HG03342 (cell line): ENCODE results near the gene DES.
"Not testable (repeated sequence)": the region's sequence is repeated elsewhere in the genome, so short reads cannot be mapped to it uniquely, and the experiment has no call there.

Experiments
- ATAC-seq: cut with Tn5 transposase; IDR thresholded peaks from one replicate; pipeline ENCODE4 v1.9.1; 2021; ENCODE audit warnings: mild to moderate bottlenecking, moderate library complexity; ENCODE audit not compliant: unreplicated experiment

Gene DES

DNA sequence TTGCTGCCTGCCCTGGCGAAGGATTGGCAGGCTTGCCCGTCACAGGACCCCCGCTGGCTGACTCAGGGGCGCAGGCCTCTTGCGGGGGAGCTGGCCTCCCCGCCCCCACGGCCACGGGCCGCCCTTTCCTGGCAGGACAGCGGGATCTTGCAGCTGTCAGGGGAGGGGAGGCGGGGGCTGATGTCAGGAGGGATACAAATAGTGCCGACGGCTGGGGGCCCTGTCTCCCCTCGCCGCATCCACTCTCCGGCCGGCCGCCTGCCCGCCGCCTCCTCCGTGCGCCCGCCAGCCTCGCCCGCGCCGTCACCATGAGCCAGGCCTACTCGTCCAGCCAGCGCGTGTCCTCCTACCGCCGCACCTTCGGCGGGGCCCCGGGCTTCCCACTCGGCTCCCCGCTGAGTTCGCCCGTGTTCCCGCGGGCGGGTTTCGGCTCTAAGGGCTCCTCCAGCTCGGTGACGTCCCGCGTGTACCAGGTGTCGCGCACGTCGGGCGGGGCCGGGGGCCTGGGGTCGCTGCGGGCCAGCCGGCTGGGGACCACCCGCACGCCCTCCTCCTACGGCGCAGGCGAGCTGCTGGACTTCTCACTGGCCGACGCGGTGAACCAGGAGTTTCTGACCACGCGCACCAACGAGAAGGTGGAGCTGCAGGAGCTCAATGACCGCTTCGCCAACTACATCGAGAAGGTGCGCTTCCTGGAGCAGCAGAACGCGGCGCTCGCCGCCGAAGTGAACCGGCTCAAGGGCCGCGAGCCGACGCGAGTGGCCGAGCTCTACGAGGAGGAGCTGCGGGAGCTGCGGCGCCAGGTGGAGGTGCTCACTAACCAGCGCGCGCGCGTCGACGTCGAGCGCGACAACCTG lies at the start of gene DES:
TSS of gene DES (plus strand) at position 223 of the 857 bp plus-strand sequence. CDS start at position 309, 86 bp downstream.
- ATAC-seq = no peak

GRCh38 chr2:219368690-219369191 lies 49.4 kb upstream of the DES start:
- no peak for ATAC-seq

GRCh38 chr2:219369447-219369861 lies 48.7 kb upstream of the DES start:
- ATAC-seq = no peak

GRCh38 chr2:219378163-219378851 lies 39.9 kb upstream of the DES start:
- no peak for ATAC-seq

GRCh38 chr2:219380926-219381325 lies 37.3 kb upstream of the DES start:
- no peak for ATAC-seq

DNA sequence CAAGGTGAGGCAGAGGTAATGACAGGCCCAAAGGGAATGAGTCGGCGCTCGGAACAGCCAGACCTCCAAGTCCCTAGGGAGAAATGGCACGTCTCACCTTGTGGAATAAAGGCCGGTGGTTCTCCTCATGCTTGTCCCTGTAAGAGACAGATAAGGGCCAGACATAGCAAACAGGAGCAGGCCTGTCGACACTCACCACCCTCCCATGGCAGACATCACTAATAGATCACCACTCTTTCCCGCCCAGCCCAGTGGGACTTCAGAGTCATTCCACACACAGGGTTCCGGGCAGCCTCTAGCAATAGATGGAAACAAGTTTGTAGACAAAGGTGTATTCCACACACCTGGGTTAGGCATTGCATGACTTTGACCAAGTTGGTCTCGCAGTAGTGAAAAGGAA lies 36.7 kb upstream of the DES start:
- ATAC-seq = no peak

DNA sequence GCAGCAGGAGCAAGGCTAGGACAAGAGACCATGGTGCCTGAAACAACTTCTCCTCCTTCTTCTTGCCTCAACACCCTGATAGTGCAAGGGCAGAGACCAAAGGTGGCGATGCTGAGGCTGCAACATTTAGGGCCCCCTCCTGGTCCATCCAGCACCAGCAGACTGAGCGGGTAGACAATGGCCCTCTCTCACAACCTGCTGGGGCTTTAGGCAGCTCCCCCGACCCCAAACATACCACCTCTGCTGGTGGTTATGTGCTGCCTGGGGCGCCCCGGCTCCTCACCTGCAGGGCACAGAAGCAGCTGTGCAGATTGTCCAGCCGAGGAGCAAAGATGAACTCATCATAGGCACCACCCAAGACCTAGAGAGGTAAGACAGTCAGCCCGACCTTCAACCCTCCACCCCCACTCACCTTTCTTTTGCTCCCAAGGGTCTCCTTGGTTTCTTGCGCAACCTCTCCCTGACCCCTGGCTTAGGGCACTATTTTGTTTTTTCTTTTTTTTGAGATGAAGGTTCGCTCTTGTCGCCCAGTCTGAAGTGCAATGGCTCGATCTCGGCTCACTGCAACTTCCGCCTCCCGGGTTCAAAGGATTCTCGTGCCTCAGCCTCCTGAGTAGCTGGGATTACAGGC lies 34.0 kb upstream of the DES start:
- ATAC-seq = no peak

GRCh38 chr2:219384859-219385258 lies 33.3 kb upstream of the DES start:
- ATAC-seq = no peak

DNA sequence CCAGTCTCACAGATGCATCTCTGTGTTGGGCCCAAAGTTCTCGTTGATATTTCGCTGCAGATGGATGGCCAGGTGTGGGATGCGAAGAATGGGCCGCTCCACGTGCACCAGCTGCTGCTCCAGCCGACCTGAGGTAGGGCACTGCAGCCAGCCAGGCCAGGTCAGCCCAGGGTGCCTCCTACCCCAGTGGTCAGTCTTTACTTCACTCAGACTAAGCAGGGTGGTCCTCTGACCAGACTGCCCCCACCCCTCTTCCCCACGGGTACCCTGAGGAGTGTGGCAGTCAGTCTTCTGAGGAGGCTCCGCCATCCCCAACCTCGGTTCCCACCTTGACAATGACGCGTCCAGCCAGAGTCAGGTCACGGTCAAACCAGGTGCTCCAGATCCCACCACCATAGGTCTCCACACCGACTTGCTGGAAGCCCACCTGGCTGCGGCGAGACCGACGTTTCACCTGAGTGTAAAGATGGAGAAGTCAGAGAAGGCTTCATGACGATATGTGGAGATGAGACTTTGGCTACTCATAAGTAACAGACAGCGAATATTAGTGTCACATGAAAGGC lies 32.1 kb upstream of the DES start:
- no peak for ATAC-seq

GRCh38 chr2:219386532-219387280 lies 31.5 kb upstream of the DES start:
- no peak for ATAC-seq

GRCh38 chr2:219387306-219388120 lies 30.7 kb upstream of the DES start, which contains the start of gene DNPEP:
Gene DNPEP, minus strand, starts transcription at chr2:219387912. Its CDS starts 118 bp downstream, at chr2:219387794.
- peak; percentile 57 for ATAC-seq

DNA sequence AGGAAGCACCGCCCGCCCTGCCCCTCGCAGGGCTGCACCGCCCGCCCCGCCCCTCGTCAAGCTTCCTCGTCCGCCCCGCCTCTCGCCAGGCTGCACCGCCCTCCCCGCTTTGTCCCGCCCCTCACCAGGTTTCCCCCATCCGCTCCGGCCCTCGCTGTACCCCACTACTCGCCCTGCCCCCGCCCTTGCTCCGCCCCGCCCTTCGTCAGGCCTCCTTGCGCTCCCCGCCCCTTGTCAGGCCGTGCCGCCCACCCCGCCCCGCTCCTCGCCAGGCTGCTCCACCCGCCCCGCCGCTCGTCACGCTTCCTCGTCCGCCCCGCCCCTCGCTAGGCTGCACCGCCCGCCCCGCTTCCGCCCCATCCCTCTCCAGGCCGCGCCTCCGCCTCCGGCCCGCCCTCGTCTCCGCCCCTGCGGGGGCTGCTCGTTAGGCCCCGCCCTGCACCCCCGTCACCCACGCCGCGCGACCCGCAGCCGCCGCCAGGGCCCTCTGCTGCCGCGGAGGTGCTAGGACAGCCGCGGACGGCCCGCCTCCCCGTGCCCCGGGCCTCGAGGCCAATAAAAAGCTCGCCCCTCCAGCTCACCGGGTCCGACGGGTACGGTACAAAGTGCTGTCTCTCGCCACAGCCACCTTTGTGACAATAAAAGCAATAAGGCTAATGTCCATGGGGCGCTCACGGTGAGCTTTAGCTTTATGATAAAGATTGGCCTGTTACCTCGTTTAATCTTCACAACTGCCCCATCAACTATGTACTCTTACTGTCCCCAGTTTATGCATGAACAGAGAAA lies 29.9 kb upstream of the DES start:
- peak; percentile 81 for ATAC-seq

DNA sequence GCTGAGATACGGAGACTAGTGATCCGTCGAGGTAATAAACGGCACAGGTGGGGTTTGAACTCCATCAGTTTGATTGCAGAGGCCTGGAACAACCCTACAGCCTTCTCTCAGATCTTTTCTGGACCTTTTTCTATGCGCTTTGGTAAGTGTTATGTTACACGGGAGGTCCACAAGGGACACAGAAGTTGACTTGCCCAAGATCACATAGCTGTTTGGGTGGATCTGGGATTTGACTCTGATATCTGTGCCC lies 29.3 kb upstream of the DES start:
- no peak for ATAC-seq

DNA sequence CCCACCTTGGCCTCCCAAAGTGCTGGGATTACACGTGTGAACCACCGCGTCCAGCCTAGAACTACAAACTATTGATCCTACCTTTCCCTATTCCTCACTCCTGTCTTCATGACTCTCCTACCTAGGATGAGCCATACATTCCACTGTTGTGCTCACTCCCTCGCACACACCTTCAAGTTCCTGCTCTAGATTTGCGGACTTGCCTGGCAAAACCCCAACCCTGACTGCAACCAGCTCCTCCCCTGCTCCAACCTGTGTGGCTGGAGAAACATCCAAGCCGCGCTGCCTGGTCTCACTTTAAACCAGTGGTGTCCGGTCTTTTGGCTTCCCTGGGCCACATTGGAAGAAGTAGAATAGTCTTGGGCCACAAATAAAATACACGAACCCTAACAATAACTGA lies 25.4 kb upstream of the DES start:
- no peak for ATAC-seq

- not testable (repeated sequence) for ATAC-seq
These were observed 23.1 kb upstream of the DES start for GRCh38 chr2:219395056-219395455.

DNA sequence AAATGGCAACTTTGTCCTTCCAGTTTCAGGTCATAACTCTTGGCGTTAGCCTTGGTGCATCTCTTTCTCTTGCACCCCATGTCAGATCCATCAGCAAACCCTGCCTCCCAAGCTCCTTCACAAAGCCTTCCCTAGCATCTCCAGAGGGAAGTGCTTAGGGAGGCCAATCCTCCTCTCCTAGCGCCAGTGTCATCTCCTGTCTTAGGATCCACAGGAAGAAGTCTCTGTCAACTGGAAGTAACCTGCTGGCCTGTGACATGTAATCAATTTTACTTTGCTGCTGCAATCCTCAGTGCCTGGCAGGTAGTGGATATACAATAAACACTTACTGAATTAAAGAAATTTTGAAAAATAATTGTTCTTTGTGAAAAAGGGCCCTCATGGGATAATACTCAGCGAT lies 22.6 kb upstream of the DES start:
- ATAC-seq = no peak

GRCh38 chr2:219396863-219397457 lies 21.2 kb upstream of the DES start:
- ATAC-seq = no peak

- no peak for ATAC-seq
These were observed 19.3 kb upstream of the DES start for GRCh38 chr2:219398721-219399363.
